ENCODE data around the gene SAMD9L.
"Not testable (repeated sequence)": the region's sequence is repeated elsewhere in the genome, so short reads cannot be mapped to it uniquely, and the experiment has no call there.

SAMD9L gene

GRCh38 chr7:93145354-93145753, 2.8 kb downstream of the SAMD9L start:
- DNase-seq = peak; percentile 83

- no peak for DNase-seq
These were observed 6.1 kb downstream of the SAMD9L start for GRCh38 chr7:93142127-93142526.

- DNase-seq = peak; percentile 50
These were observed 7.5 kb downstream of the SAMD9L start for GRCh38 chr7:93140582-93141191.

GRCh38 chr7:93138576-93138975, 9.6 kb downstream of the SAMD9L start:
- DNase-seq = no peak

GRCh38 chr7:93133005-93133404, 15.2 kb downstream of the SAMD9L start:
- no peak for DNase-seq

- no peak for DNase-seq
These were observed 16.0 kb downstream of the SAMD9L start for GRCh38 chr7:93132216-93132615.

GRCh38 chr7:93126954-93127353, 21.2 kb downstream of the SAMD9L start:
- not testable (repeated sequence) for DNase-seq

GRCh38 chr7:93123532-93123931, 24.7 kb downstream of the SAMD9L start:
- DNase-seq = not testable (repeated sequence)

- DNase-seq = no peak
These were observed 27.3 kb downstream of the SAMD9L start for GRCh38 chr7:93120592-93121549.

GRCh38 chr7:93119191-93119905, 28.8 kb downstream of the SAMD9L start:
- DNase-seq = no peak

- peak; percentile 93 for DNase-seq
These were observed 30.2 kb downstream of the SAMD9L start, which contains the start of gene SAMD9 for GRCh38 chr7:93117852-93118530. SAMD9 (minus strand) TSS chr7:93117979; CDS start chr7:93106097, 11,882 bp downstream.

- DNase-seq = no peak
These were observed 30.9 kb downstream of the SAMD9L start for GRCh38 chr7:93117327-93117726.

- no peak for DNase-seq
These were observed 32.4 kb downstream of the SAMD9L start for GRCh38 chr7:93115796-93116195.

GRCh38 chr7:93108003-93108402, 40.2 kb downstream of the SAMD9L start:
- DNase-seq = no peak

- DNase-seq = no peak
These were observed 50.8 kb downstream of the SAMD9L start for GRCh38 chr7:93097388-93097787.

- peak; percentile 13 for DNase-seq
These were observed 55.3 kb downstream of the SAMD9L start for GRCh38 chr7:93092757-93093370.

Data from MV-4-11 (cell line).